ENCODE results near the gene EFHC2. TPM values are rescaled to one million over a fixed set of nuclear protein-coding genes. Genes with fewer than 3 reads are reported as not detected.

Gene EFHC2
- total and polyA plus RNA-seq, 4 donors, result 0.08 to 0.56 TPM; not detected in 2

DNA sequence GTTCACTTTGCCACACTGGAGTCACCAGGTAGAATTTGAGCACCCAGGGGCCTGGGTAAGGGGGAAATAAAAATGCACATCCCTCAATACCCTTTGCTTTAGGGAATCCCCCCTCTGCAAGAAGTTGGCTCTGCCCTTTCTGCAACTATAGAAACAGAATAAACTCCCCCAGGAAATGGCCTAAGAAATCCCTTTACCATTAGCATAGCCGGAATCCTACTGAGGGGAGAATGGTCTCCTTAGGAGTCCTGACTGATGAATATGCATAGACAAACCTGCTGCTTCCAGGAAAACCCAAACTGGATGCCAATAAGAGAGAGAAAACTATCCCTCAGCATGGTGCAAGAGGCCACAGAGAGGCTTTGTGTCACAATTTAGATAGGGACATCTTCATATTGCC, 11.0 kb downstream of the EFHC2 start:
- Histone ChIP-seq H3K36me3 (ENCODE audit: control insufficient read depth in 4 of 4, insufficient read depth in 3 of 4, low read depth in 1 of 4, low read length in 3 of 4) (no peaks in the 10 kb centered on the region), H3K4me1 (ENCODE audit: control insufficient read depth in 4 of 4, insufficient read depth in 4 of 4, low read length in 3 of 4) (no peaks in the 10 kb centered on the region), H3K27ac (ENCODE audit: low read depth in 1 of 2, low read length in 2 of 2) (no peak overlapping the region), H3K27me3 (ENCODE audit: control insufficient read depth in 4 of 4, insufficient read depth in 4 of 4, low read length in 3 of 4) (no peaks in the 10 kb centered on the region), H3K9ac (ENCODE audit: low read depth in 1 of 2, low read length in 2 of 2) (no peak overlapping the region), H3K4me3 (ENCODE audit: low read depth in 1 of 3, low read length in 3 of 3) (no peak overlapping the region), H3K9me3 (ENCODE audit: control insufficient read depth in 4 of 4, low read length in 3 of 4) (no peaks in the 10 kb centered on the region)
- no peak for TF ChIP-seq EGR1 (IDR thresholded peaks at IDR 0.05; ENCODE audit: low read depth in 2 of 2)
- TF ChIP-seq, protein P1, sequence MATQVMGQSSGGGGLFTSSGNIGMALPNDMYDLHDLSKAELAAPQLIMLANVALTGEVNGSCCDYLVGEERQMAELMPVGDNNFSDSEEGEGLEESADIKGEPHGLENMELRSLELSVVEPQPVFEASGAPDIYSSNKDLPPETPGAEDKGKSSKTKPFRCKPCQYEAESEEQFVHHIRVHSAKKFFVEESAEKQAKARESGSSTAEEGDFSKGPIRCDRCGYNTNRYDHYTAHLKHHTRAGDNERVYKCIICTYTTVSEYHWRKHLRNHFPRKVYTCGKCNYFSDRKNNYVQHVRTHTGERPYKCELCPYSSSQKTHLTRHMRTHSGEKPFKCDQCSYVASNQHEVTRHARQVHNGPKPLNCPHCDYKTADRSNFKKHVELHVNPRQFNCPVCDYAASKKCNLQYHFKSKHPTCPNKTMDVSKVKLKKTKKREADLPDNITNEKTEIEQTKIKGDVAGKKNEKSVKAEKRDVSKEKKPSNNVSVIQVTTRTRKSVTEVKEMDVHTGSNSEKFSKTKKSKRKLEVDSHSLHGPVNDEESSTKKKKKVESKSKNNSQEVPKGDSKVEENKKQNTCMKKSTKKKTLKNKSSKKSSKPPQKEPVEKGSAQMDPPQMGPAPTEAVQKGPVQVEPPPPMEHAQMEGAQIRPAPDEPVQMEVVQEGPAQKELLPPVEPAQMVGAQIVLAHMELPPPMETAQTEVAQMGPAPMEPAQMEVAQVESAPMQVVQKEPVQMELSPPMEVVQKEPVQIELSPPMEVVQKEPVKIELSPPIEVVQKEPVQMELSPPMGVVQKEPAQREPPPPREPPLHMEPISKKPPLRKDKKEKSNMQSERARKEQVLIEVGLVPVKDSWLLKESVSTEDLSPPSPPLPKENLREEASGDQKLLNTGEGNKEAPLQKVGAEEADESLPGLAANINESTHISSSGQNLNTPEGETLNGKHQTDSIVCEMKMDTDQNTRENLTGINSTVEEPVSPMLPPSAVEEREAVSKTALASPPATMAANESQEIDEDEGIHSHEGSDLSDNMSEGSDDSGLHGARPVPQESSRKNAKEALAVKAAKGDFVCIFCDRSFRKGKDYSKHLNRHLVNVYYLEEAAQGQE (IDR thresholded peaks at IDR 0.05), result no peak
- TF ChIP-seq HNF4A (conservative IDR thresholded peaks at IDR 0.05), result no peak
- no peak for TF ChIP-seq RAD21 (IDR thresholded peaks at IDR 0.05)
- TF ChIP-seq HNF4G (IDR thresholded peaks at IDR 0.05), result no peak
- TF ChIP-seq, protein P2, sequence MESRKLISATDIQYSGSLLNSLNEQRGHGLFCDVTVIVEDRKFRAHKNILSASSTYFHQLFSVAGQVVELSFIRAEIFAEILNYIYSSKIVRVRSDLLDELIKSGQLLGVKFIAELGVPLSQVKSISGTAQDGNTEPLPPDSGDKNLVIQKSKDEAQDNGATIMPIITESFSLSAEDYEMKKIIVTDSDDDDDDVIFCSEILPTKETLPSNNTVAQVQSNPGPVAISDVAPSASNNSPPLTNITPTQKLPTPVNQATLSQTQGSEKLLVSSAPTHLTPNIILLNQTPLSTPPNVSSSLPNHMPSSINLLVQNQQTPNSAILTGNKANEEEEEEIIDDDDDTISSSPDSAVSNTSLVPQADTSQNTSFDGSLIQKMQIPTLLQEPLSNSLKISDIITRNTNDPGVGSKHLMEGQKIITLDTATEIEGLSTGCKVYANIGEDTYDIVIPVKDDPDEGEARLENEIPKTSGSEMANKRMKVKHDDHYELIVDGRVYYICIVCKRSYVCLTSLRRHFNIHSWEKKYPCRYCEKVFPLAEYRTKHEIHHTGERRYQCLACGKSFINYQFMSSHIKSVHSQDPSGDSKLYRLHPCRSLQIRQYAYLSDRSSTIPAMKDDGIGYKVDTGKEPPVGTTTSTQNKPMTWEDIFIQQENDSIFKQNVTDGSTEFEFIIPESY (IDR thresholded peaks at IDR 0.05), result no peak
- TF ChIP-seq SP1 (IDR thresholded peaks at IDR 0.05), result no peak
- no peak for TF ChIP-seq FOXA2 (IDR thresholded peaks at IDR 0.05)
- 89% methylated on average over 1 of the region's 1 CpG for WGBS
- no peak for DNase-seq (ENCODE audit: low spot score)

DNA sequence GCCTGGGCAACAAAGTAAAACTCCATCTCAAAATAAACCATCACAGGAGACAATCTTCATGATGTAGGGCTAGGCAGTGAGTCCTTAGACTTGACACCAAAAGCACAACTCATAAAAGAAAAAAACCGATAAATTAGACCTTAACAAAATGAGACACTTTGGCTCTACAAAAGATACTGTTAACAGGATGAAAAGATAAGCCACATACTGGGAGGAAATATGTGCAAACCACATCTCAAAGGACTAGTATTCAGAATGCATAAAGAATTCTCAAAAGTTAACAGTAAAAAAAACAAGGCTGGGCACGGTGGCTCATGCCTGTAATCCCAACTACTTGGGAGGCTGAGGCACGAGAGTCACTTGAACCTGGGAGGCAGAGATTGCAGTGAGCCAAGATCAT, 13.2 kb downstream of the EFHC2 start:
- WGBS, result 70% methylated on average over 3 of the region's 3 CpGs
- Histone ChIP-seq H3K27me3 (ENCODE audit: control insufficient read depth in 4 of 4, insufficient read depth in 4 of 4, low read length in 3 of 4) (no peaks in the 10 kb centered on the region), H3K36me3 (ENCODE audit: control insufficient read depth in 4 of 4, insufficient read depth in 3 of 4, low read depth in 1 of 4, low read length in 3 of 4) (no peaks in the 10 kb centered on the region), H3K27ac (ENCODE audit: low read depth in 1 of 2, low read length in 2 of 2) (no peak overlapping the region), H3K4me3 (ENCODE audit: low read depth in 1 of 3, low read length in 3 of 3) (no peak overlapping the region), H3K9ac (ENCODE audit: low read depth in 1 of 2, low read length in 2 of 2) (no peak overlapping the region), H3K4me1 (ENCODE audit: control insufficient read depth in 4 of 4, insufficient read depth in 4 of 4, low read length in 3 of 4) (no peaks in the 10 kb centered on the region), H3K9me3 (ENCODE audit: control insufficient read depth in 4 of 4, low read length in 3 of 4) (no peaks in the 10 kb centered on the region)
- TF ChIP-seq, protein P3, sequence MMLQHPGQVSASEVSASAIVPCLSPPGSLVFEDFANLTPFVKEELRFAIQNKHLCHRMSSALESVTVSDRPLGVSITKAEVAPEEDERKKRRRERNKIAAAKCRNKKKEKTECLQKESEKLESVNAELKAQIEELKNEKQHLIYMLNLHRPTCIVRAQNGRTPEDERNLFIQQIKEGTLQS (IDR thresholded peaks at IDR 0.05), result no peak
- no peak for TF ChIP-seq FOXA2 (IDR thresholded peaks at IDR 0.05)
- TF ChIP-seq TAF1 (conservative IDR thresholded peaks at IDR 0.05), result no peak
- no peak for TF ChIP-seq FOXA1 (IDR thresholded peaks at IDR 0.05)
- no peak for TF ChIP-seq RXRA (IDR thresholded peaks at IDR 0.05)
- TF ChIP-seq RAD21 (IDR thresholded peaks at IDR 0.05), result no peak
- TF ChIP-seq, protein P4, sequence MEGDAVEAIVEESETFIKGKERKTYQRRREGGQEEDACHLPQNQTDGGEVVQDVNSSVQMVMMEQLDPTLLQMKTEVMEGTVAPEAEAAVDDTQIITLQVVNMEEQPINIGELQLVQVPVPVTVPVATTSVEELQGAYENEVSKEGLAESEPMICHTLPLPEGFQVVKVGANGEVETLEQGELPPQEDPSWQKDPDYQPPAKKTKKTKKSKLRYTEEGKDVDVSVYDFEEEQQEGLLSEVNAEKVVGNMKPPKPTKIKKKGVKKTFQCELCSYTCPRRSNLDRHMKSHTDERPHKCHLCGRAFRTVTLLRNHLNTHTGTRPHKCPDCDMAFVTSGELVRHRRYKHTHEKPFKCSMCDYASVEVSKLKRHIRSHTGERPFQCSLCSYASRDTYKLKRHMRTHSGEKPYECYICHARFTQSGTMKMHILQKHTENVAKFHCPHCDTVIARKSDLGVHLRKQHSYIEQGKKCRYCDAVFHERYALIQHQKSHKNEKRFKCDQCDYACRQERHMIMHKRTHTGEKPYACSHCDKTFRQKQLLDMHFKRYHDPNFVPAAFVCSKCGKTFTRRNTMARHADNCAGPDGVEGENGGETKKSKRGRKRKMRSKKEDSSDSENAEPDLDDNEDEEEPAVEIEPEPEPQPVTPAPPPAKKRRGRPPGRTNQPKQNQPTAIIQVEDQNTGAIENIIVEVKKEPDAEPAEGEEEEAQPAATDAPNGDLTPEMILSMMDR (IDR thresholded peaks at IDR 0.05; ENCODE audit: low read depth, low read length, missing input control), result no peak
- TF ChIP-seq GABPA (IDR thresholded peaks at IDR 0.05 in 1 of 2, conservative IDR thresholded peaks at IDR 0.05 in 1 of 2), result no peak
- TF ChIP-seq, protein P2 (IDR thresholded peaks at IDR 0.05), result no peak
- no peak for TF ChIP-seq YY1 (IDR thresholded peaks at IDR 0.05)
- TF ChIP-seq HNF4A (conservative IDR thresholded peaks at IDR 0.05), result no peak
- TF ChIP-seq, protein P5, sequence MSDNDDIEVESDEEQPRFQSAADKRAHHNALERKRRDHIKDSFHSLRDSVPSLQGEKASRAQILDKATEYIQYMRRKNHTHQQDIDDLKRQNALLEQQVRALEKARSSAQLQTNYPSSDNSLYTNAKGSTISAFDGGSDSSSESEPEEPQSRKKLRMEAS (IDR thresholded peaks at IDR 0.05), result no peak
- TF ChIP-seq SP1 (IDR thresholded peaks at IDR 0.05), result no peak
- no peak for TF ChIP-seq HNF4G (IDR thresholded peaks at IDR 0.05)
- TF ChIP-seq EGR1 (IDR thresholded peaks at IDR 0.05; ENCODE audit: low read depth in 2 of 2), result no peak
- TF ChIP-seq JUND (IDR thresholded peaks at IDR 0.05), result no peak
- DNase-seq (ENCODE audit: low spot score), result no peak

Measured in liver (tissue), 9 donors.